ENCODE results near the gene SDK2. TPM values are rescaled to one million over a fixed set of nuclear protein-coding genes. Genes with fewer than 3 reads are reported as not detected.
A peak's percentile ranks its signal among the peaks of the same experiment; 100 is the strongest.

The SDK2 gene
- total RNA-seq, 1 donor from 2014 or later = 31.2 TPM

- no peaks in the 10 kb centered on the region for H3K27me3 Mint-ChIP-seq (ENCODE audit: low read depth)
- no peak overlapping the region for H3K4me3 Mint-ChIP-seq
- peaks cover 11% of the 10 kb centered on the region for H3K9me3 Mint-ChIP-seq
- H3K4me1 Mint-ChIP-seq = peaks cover 11% of the 10 kb centered on the region
- DNase-seq (ENCODE audit: low read depth, low spot score) = no peak
- H3K36me3 Mint-ChIP-seq (ENCODE audit: low read depth) = peaks cover 14% of the 10 kb centered on the region
- no peak overlapping the region for H3K27ac Mint-ChIP-seq (ENCODE audit: unreplicated experiment)
- no peak for TF ChIP-seq CTCF (conservative IDR thresholded peaks at IDR 0.05)
Measured at GRCh38 chr17:73482251-73482716, 162.0 kb downstream of the SDK2 start.

- no peak for TF ChIP-seq CTCF (conservative IDR thresholded peaks at IDR 0.05)
- Mint-ChIP-seq H3K4me1 (peaks cover 11% of the 10 kb centered on the region), H3K36me3 (ENCODE audit: low read depth) (peaks cover 14% of the 10 kb centered on the region), H3K9me3 (peaks cover 11% of the 10 kb centered on the region), H3K4me3 (no peak overlapping the region), H3K27ac (ENCODE audit: unreplicated experiment) (no peak overlapping the region), H3K27me3 (ENCODE audit: low read depth) (no peaks in the 10 kb centered on the region)
- no peak for DNase-seq (ENCODE audit: low read depth, low spot score)
Measured at GRCh38 chr17:73481676-73482075, 162.6 kb downstream of the SDK2 start.

DNA sequence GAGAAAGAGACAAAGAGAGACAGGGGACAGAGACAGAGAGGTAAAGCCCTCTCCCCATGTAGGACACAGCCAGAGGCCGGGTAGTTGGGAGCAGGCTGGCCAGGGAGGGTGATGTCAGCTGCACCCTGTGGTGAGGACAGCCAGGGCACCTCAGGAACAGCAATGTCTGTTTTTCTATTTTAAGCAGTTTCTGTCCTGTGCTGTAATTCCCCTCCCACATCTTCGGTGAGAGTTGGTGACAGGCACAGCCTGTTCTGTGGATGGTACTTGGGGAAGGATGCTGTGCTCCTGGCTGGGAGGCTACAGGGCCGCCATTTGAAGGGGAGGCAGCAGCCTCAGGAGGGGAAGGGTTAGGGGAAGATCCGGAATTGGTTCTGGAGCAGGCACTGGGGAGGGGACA is 163.5 kb downstream of the SDK2 start:
- peaks cover 8% of the 10 kb centered on the region for H3K9me3 Mint-ChIP-seq
- peaks cover 10% of the 10 kb centered on the region for H3K36me3 Mint-ChIP-seq (ENCODE audit: low read depth)
- no peak overlapping the region for H3K4me3 Mint-ChIP-seq
- DNase-seq (ENCODE audit: low read depth, low spot score) = no peak
- H3K4me1 Mint-ChIP-seq = peaks cover 11% of the 10 kb centered on the region
- peak overlapping the region; percentile 39 for H3K27ac Mint-ChIP-seq (ENCODE audit: unreplicated experiment)
- no peak for TF ChIP-seq CTCF (conservative IDR thresholded peaks at IDR 0.05)
- no peaks in the 10 kb centered on the region for H3K27me3 Mint-ChIP-seq (ENCODE audit: low read depth)

- no peaks in the 10 kb centered on the region for H3K9me3 Mint-ChIP-seq
- H3K4me1 Mint-ChIP-seq = peaks cover 18% of the 10 kb centered on the region
- no peak overlapping the region for H3K27ac Mint-ChIP-seq (ENCODE audit: unreplicated experiment)
- H3K27me3 Mint-ChIP-seq (ENCODE audit: low read depth) = no peaks in the 10 kb centered on the region
- no peak for DNase-seq (ENCODE audit: low read depth, low spot score)
- no peaks in the 10 kb centered on the region for H3K36me3 Mint-ChIP-seq (ENCODE audit: low read depth)
- H3K4me3 Mint-ChIP-seq = no peak overlapping the region
- no peak for TF ChIP-seq CTCF (conservative IDR thresholded peaks at IDR 0.05)
Measured at GRCh38 chr17:73478768-73479424, 165.3 kb downstream of the SDK2 start.

GRCh38 chr17:73478334-73478733 is 165.9 kb downstream of the SDK2 start:
- DNase-seq (ENCODE audit: low read depth, low spot score) = no peak
- H3K27me3 Mint-ChIP-seq (ENCODE audit: low read depth) = no peaks in the 10 kb centered on the region
- no peak for TF ChIP-seq CTCF (conservative IDR thresholded peaks at IDR 0.05)
- peaks cover 18% of the 10 kb centered on the region for H3K4me1 Mint-ChIP-seq
- no peaks in the 10 kb centered on the region for H3K9me3 Mint-ChIP-seq
- no peak overlapping the region for H3K27ac Mint-ChIP-seq (ENCODE audit: unreplicated experiment)
- no peak overlapping the region for H3K4me3 Mint-ChIP-seq
- H3K36me3 Mint-ChIP-seq (ENCODE audit: low read depth) = no peaks in the 10 kb centered on the region
